Gastroesophageal sphincter (tissue), 4 donors: ENCODE measurements around the gene SGPP2. TPM values are rescaled to one million over a fixed set of nuclear protein-coding genes. Genes with fewer than 3 reads are reported as not detected.

Source experiments
- ATAC-seq: fragments of 150-250 bp; one replicate; pipeline ENCODE4 v1.9.1; 2016; ENCODE audit warnings: mild to moderate bottlenecking, moderate library complexity
- H3K27ac ChIP-seq, 4 donors: fragments of 200-600 bp; sonication (generic) in 3 of 4; 1 replicate in 3 of 4; 2 replicates in 1 of 4; pipeline ENCODE4 v1.5.1; 2016 to 2019
- H3K27me3 ChIP-seq: fragments of 200-600 bp; sonication (generic); one replicate; pipeline ENCODE4 v1.5.1; 2019
- H3K36me3 ChIP-seq, 2 donors: fragments of 200-600 bp; sonication (generic); one replicate each; pipeline ENCODE4 v1.5.1; 2019; ENCODE audit warnings: control low read depth in 1 of 2
- H3K4me1 ChIP-seq, 3 donors: fragments of 200-600 bp; sonication (generic); 1 replicate in 2 of 3; 2 replicates in 1 of 3; pipeline ENCODE4 v1.5.1; 2016 to 2019; ENCODE audit warnings: control low read depth in 2 of 3
- H3K4me3 ChIP-seq, 2 donors: fragments of 200-600 bp; sonication (generic); one replicate each; pipeline ENCODE4 v1.5.1; 2019; ENCODE audit warnings: mild to moderate bottlenecking in 1 of 2, moderate library complexity in 1 of 2
- H3K9me3 ChIP-seq, 3 donors: fragments of 200-600 bp; sonication (generic); one replicate each; pipeline ENCODE4 v1.5.1; 2017 to 2019; ENCODE audit warnings: control low read depth in 2 of 3
- EP300 ChIP-seq: sonication (generic); formaldehyde crosslinking; IDR thresholded peaks from one replicate; pipeline ENCODE4 v1.6.1; 2017; ENCODE audit warnings: antibody characterized with exemption, mild to moderate bottlenecking
- POLR2A ChIP-seq, 2 donors: fragments of 450-650 bp; IDR thresholded peaks; one replicate each; pipeline ENCODE4 v1.6.1; 2017; ENCODE audit warnings: antibody characterized with exemption in 2 of 2, mild to moderate bottlenecking in 2 of 2, moderate library complexity in 1 of 2
- POLR2AphosphoS5 ChIP-seq: sonication (generic); formaldehyde crosslinking; IDR thresholded peaks from one replicate; pipeline ENCODE4 v1.6.1; 2017; ENCODE audit warnings: antibody characterized with exemption
- WGBS, 2 donors: methylation state at CpG; one replicate each; pipeline ENCODE4 v1.1.5; 2018; ENCODE audit warnings: low coverage in 1 of 2; 5-methylcytosine and 5-hydroxymethylcytosine counted together
- total RNA-seq, 4 donors: library from RNA; depleted of rRNA; stranded (reverse); fragments of >200 nt; gene quantifications; one replicate each; pipeline ENCODE4 v1.1.0, GENCODE V29; 2016
- TF ChIP-seq, protein P1 (sequence below), 4 experiments: fragments of 200-600 bp in 2 of 4; fragments of 450-650 bp in 2 of 4; sonication (generic) in 1 of 4; IDR thresholded peaks; one replicate each; pipeline ENCODE4 v1.5.1; 2017 to 2019; ENCODE audit warnings: antibody characterized with exemption in 4 of 4, mild to moderate bottlenecking in 2 of 4, moderate library complexity in 2 of 4

The SGPP2 gene
- total RNA-seq, 4 donors from 2014 or later, result 0.89 to 1.8 (median 1.2) TPM; not detected in 1

DNA sequence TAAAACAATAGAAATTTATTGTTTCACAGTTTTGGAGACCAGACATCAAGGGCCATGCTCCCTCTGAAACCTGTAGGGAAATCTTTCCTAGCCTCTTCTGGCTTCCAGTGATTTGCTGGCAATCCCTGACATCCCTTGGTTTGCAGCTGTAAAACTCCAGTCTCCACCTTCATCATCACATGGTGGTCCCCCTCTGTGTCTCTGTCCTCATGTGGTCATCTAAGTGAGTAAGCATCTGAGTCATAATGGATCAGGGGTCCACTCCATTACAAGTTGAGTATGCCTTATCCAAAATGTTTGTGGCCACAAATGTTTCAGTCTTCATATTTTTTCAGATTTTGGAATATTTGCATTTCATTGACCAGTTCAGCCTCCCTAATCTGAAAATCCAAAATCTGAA, 5.6 kb upstream of the SGPP2 start:
- Histone ChIP-seq H3K9me3 (peaks cover 0 to 5% (median 0%) of the 10 kb centered on the region in 3 donors), H3K27me3 (peaks cover 38% of the 10 kb centered on the region), H3K4me3 (no peak overlapping the region), H3K4me1 (peaks cover 0 to under 1% (median 0%) of the 10 kb centered on the region in 3 donors), H3K27ac (no peak overlapping the region), H3K36me3 (no peaks in the 10 kb centered on the region)
- no peak for TF ChIP-seq POLR2AphosphoS5
- TF ChIP-seq POLR2A (IDR thresholded peaks at IDR 0.05), result no peak
- TF ChIP-seq, protein P1, sequence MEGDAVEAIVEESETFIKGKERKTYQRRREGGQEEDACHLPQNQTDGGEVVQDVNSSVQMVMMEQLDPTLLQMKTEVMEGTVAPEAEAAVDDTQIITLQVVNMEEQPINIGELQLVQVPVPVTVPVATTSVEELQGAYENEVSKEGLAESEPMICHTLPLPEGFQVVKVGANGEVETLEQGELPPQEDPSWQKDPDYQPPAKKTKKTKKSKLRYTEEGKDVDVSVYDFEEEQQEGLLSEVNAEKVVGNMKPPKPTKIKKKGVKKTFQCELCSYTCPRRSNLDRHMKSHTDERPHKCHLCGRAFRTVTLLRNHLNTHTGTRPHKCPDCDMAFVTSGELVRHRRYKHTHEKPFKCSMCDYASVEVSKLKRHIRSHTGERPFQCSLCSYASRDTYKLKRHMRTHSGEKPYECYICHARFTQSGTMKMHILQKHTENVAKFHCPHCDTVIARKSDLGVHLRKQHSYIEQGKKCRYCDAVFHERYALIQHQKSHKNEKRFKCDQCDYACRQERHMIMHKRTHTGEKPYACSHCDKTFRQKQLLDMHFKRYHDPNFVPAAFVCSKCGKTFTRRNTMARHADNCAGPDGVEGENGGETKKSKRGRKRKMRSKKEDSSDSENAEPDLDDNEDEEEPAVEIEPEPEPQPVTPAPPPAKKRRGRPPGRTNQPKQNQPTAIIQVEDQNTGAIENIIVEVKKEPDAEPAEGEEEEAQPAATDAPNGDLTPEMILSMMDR (IDR thresholded peaks at IDR 0.05), result no peak
- no peak for TF ChIP-seq EP300
- no peak for ATAC-seq

DNA sequence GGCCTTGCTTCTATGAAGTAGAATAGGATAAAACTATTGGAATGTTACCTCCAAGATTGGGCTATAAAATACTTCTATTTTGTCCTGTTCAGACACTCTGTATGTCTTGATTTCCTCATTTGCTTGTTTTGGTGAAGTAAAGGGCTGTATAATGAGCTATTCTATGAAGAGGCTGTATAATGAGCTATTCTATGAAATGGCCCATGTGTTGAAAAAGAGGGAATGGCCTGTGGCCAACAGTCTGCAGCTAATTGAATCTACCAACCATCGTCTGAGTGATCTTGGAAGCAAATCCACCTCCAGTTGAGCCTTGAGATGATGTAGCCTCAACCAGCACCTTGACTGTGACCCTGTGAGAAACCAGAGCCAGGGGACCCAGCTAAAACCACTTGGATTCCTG, 3.8 kb upstream of the SGPP2 start:
- no peak overlapping the region for H3K4me3 ChIP-seq

DNA sequence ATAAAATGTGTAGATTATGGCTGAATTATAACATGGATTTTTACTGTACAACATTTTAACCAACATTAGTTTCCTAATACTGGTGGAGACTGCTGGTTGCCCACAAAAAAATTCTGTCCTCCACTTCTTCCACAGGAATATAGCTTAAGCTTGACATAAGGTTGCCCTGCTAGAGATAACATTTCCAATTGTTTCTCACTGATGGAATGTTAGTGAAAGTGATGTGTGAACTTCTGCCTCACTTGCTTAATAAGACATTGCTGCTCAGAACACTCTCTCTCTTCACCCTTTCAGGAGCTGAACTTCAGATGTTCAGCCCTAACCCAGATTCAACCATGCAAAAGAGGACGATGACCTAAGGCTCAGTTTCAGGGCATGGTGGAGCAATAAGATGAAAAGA, 2.7 kb upstream of the SGPP2 start:
- Histone ChIP-seq H3K9me3 (no peaks in the 10 kb centered on the region), H3K4me3 (no peak overlapping the region), H3K27me3 (peaks cover 62% of the 10 kb centered on the region), H3K36me3 (no peaks in the 10 kb centered on the region), H3K27ac (no peak overlapping the region), H3K4me1 (peaks cover 0 to 19% (median 7%) of the 10 kb centered on the region in 3 donors)
- 67 to 89% methylated on average over 1 of the region's 1 CpG for WGBS, 2 donors
- ATAC-seq, result no peak
- no peak for TF ChIP-seq POLR2AphosphoS5
- TF ChIP-seq, protein P1 (IDR thresholded peaks at IDR 0.05), result no peak
- no peak for TF ChIP-seq EP300
- no peak for TF ChIP-seq POLR2A (IDR thresholded peaks at IDR 0.05)

More for the DNA sequence above, 3.8 kb upstream of the SGPP2 start:
- H3K36me3 ChIP-seq, result no peaks in the 10 kb centered on the region
- H3K4me1 ChIP-seq, result peaks cover 0 to 19% (median 7%) of the 10 kb centered on the region in 3 donors
- TF ChIP-seq, protein P1 (IDR thresholded peaks at IDR 0.05), result no peak
- TF ChIP-seq POLR2AphosphoS5 (no peak), EP300 (no peak), POLR2A (IDR thresholded peaks at IDR 0.05) (no peak)
- H3K27ac ChIP-seq, result no peak overlapping the region
- WGBS, 2 donors, result 83 to 100% methylated on average over 1 of the region's 1 CpG
- H3K27me3 ChIP-seq, result peaks cover 55% of the 10 kb centered on the region
- peaks cover 0 to 5% (median 0%) of the 10 kb centered on the region in 3 donors for H3K9me3 ChIP-seq
- no peak for ATAC-seq

DNA sequence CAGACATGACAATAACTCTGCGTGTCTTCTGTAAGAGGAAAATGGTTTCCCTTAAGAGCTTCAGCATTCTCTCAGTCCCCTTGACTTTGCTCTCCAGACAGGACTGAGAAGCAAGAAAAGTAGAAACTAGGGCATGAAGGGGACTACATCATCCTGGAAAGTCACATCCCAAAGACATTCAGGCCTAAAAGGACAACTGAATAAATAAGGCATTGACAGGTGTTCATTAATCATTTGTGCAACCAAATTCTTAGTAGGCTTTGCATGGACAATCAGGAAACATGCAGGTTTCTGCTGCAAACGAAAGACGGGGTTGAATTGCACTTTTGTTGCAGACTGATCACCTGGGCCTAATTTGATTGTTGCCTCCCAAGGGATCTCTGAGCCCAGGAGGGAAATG, 1.2 kb upstream of the SGPP2 start:
- H3K27me3 ChIP-seq, result peaks cover 62% of the 10 kb centered on the region
- ATAC-seq, result no peak
- TF ChIP-seq POLR2A (IDR thresholded peaks at IDR 0.05) (no peak), EP300 (no peak), POLR2AphosphoS5 (no peak)
- TF ChIP-seq, protein P1 (IDR thresholded peaks at IDR 0.05), result no peak
- no peaks in the 10 kb centered on the region for H3K9me3 ChIP-seq
- H3K4me1 ChIP-seq, result peaks cover 0 to 19% (median 7%) of the 10 kb centered on the region in 3 donors
- H3K27ac ChIP-seq, result no peak overlapping the region
- 76 to 80% methylated on average over 2 to 3 of the region's 3 CpGs for WGBS, 2 donors
- no peak overlapping the region for H3K4me3 ChIP-seq
- H3K36me3 ChIP-seq, result no peaks in the 10 kb centered on the region

DNA sequence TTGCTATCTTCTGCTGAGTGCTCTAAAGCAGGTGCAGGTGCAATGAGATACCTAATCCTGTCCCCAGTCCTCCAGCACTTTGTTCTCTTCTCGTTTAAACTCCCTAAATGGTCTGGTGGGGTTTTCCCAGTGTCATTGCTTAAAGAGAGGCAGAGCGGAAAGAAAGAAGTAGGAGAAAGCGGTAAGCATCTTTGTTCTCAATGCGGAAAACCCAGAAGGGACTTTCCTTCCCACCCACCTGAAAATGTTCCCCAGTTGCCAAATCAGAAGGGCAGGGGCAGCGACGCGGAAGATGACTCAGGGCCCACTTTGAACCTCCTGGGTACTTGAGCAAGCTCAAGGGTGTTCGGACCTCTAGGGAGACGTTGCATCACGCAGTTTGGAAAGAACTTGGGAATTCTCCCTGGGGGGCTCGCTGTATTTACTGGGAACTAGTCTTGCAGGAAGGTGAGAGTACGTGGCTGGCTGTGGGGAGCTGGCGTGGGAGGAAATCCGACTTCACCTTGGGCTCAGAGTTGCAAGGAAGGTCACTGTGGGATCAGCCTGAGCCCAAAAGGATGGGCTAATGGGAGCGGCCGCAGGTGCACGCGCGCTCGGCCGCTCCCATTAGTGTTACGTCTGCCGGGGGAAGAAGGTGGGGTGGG, 589 bp upstream of the SGPP2 start:
- ATAC-seq, result no peak
- WGBS, 2 donors, result 54 to 58% methylated on average over 9 to 12 of the region's 23 CpGs
- TF ChIP-seq, protein P1 (IDR thresholded peaks at IDR 0.05), result no peak
- TF ChIP-seq POLR2A (IDR thresholded peaks at IDR 0.05) (no peak), EP300 (no peak), POLR2AphosphoS5 (no peak)

More for the DNA sequence above, 589 bp upstream of the SGPP2 start:
- H3K9me3 ChIP-seq, result no peaks in the 10 kb centered on the region
- H3K4me1 ChIP-seq, result peaks cover 0 to 19% (median 7%) of the 10 kb centered on the region in 3 donors
- no peaks in the 10 kb centered on the region for H3K36me3 ChIP-seq
- H3K4me3 ChIP-seq, result peak overlapping the region; percentile 8 to 58
- H3K27me3 ChIP-seq, result peaks cover 62% of the 10 kb centered on the region
- H3K27ac ChIP-seq, result no peak overlapping the region
